ENCODE measurements around the gene TMEM229A. TPM values are rescaled to one million over a fixed set of nuclear protein-coding genes. Genes with fewer than 3 reads are reported as not detected.
A peak's percentile ranks its signal among the peaks of the same experiment; 100 is the strongest.

TMEM229A gene
- total RNA-seq, 1 experiment from 2014 or later = 0.50 TPM

DNA sequence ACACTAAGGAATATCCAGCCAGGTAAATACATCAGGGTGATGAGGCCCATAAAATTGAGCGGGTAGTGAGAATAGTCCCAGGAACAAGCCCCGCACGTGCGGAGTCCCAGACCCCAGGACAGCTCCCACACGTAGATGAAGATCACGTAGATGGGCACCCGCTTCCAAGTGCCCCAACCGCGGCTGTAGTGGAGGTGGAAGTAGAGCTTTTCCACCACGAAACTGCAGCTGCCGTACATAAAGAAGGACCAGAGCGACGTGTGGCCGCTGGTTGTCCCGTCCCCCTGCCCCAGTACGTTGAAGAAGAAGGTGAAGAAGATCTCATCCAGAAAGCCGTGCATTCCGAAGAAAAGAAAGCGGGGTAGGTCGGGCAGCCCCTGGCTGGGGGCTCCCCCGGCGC is 948 bp downstream of the TMEM229A start:
- no peaks in the 10 kb centered on the region; the same call in 1 of the 2 replicates for H3K9me3 ChIP-seq
- Mint-ChIP-seq H3K4me3 (ENCODE audit: unreplicated experiment) (peak overlapping the region; percentile 77), H3K4me1 (ENCODE audit: low read depth, unreplicated experiment) (peaks cover 8% of the 10 kb centered on the region), H3K36me3 (ENCODE audit: insufficient read depth, unreplicated experiment) (no peaks in the 10 kb centered on the region), H3K9me3 (ENCODE audit: unreplicated experiment) (no peaks in the 10 kb centered on the region), H3K27me3 (ENCODE audit: insufficient read depth, unreplicated experiment) (peaks cover 17% of the 10 kb centered on the region), H3K27ac (ENCODE audit: unreplicated experiment) (no peak overlapping the region)
- TF ChIP-seq CTCF (IDR thresholded peaks at IDR 0.05; ENCODE audit: insufficient read depth in 1 of 2, low read depth in 1 of 2, low read length in 1 of 2, severe bottlenecking in 1 of 2, unreplicated experiment in 1 of 2) = no peak
- no TSS peak for BruUV-seq (replicated peaks)
- H3K4me1 ChIP-seq = peaks cover 28% of the 10 kb centered on the region
- CTCF ChIA-PET = interaction anchor here (1.1 kb wide), 1 partner anchor 31 kb away, joined by 3 read pairs; no protein-coding TSS in a partner anchor
- H3K36me3 ChIP-seq (ENCODE audit: control insufficient read depth, insufficient read depth, low read length) = no peaks in the 10 kb centered on the region
- peak overlapping the region; percentile 49 for H3K4me3 ChIP-seq (ENCODE audit: low read depth, low read length)
- intact Hi-C loops (cut with micrococcal nuclease; ENCODE audit: unreplicated experiment) = no loop called here
- no peaks in the 10 kb centered on the region; the same call in 1 of the 2 replicates for H3K27me3 ChIP-seq (replicated peaks; ENCODE audit: control insufficient read depth, insufficient read depth, low read length)
- DNase-seq = no peak
- POLR2A ChIA-PET = no interaction called here

GRCh38 chr7:124031406-124031805 is 1.5 kb downstream of the TMEM229A start:
- Mint-ChIP-seq H3K9me3 (ENCODE audit: unreplicated experiment) (no peaks in the 10 kb centered on the region), H3K4me1 (ENCODE audit: low read depth, unreplicated experiment) (peaks cover 8% of the 10 kb centered on the region), H3K27me3 (ENCODE audit: insufficient read depth, unreplicated experiment) (peaks cover 17% of the 10 kb centered on the region), H3K36me3 (ENCODE audit: insufficient read depth, unreplicated experiment) (no peaks in the 10 kb centered on the region), H3K27ac (ENCODE audit: unreplicated experiment) (no peak overlapping the region), H3K4me3 (ENCODE audit: unreplicated experiment) (peak overlapping the region; percentile 77)
- POLR2A ChIA-PET = no interaction called here
- CTCF ChIA-PET = interaction anchor here (1.1 kb wide), 1 partner anchor 30 kb away, joined by 3 read pairs; no protein-coding TSS in a partner anchor
- DNase-seq = no peak
- H3K4me1 ChIP-seq = peaks cover 28% of the 10 kb centered on the region
- H3K36me3 ChIP-seq (ENCODE audit: control insufficient read depth, insufficient read depth, low read length) = no peaks in the 10 kb centered on the region
- H3K27me3 ChIP-seq (replicated peaks; ENCODE audit: control insufficient read depth, insufficient read depth, low read length) = no peaks in the 10 kb centered on the region; the same call in 1 of the 2 replicates
- no peak overlapping the region for H3K4me3 ChIP-seq (ENCODE audit: low read depth, low read length)
- H3K9me3 ChIP-seq = no peaks in the 10 kb centered on the region; the same call in 1 of the 2 replicates
- no TSS peak for BruUV-seq (replicated peaks)
- intact Hi-C loops (cut with micrococcal nuclease; ENCODE audit: unreplicated experiment) = no loop called here
- no peak for TF ChIP-seq CTCF (IDR thresholded peaks at IDR 0.05; ENCODE audit: insufficient read depth in 1 of 2, low read depth in 1 of 2, low read length in 1 of 2, severe bottlenecking in 1 of 2, unreplicated experiment in 1 of 2)

DNA sequence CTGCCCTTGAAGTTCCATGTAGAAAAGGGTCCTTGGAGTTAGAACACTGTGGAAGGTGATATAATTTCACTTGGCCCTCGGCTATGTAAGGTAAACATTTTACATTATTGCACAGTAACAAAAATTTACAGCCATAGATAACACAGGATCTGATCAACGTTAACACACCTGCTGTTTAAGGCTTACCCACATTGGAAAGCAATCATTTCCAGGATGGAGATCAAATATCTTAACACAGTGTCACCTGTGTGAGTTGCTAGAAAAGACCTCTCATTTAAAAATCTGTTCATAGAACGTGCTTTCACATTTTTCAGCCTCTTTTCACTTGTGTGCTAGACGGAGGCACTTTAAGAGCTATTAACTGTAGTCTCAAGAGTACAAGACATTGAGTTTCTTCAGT is 1.9 kb downstream of the TMEM229A start:
- Histone ChIP-seq H3K27me3 (replicated peaks; ENCODE audit: control insufficient read depth, insufficient read depth, low read length) (no peaks in the 10 kb centered on the region; the same call in 1 of the 2 replicates), H3K4me1 (peaks cover 28% of the 10 kb centered on the region), H3K36me3 (ENCODE audit: control insufficient read depth, insufficient read depth, low read length) (no peaks in the 10 kb centered on the region), H3K4me3 (ENCODE audit: low read depth, low read length) (no peak overlapping the region), H3K9me3 (no peaks in the 10 kb centered on the region)
- peaks cover 8% of the 10 kb centered on the region for H3K4me1 Mint-ChIP-seq (ENCODE audit: low read depth, unreplicated experiment)
- ChIA-PET CTCF (no interaction called here), POLR2A (no interaction called here)
- H3K9me3 Mint-ChIP-seq (ENCODE audit: unreplicated experiment) = no peaks in the 10 kb centered on the region
- no TSS peak for BruUV-seq (replicated peaks)
- intact Hi-C loops (cut with micrococcal nuclease; ENCODE audit: unreplicated experiment) = no loop called here
- no peaks in the 10 kb centered on the region for H3K36me3 Mint-ChIP-seq (ENCODE audit: insufficient read depth, unreplicated experiment)
- H3K27me3 Mint-ChIP-seq (ENCODE audit: insufficient read depth, unreplicated experiment) = peaks cover 17% of the 10 kb centered on the region
- H3K4me3 Mint-ChIP-seq (ENCODE audit: unreplicated experiment) = peak overlapping the region; percentile 77
- DNase-seq = no peak
- H3K27ac Mint-ChIP-seq (ENCODE audit: unreplicated experiment) = no peak overlapping the region
- TF ChIP-seq CTCF (IDR thresholded peaks at IDR 0.05; ENCODE audit: insufficient read depth in 1 of 2, low read depth in 1 of 2, low read length in 1 of 2, severe bottlenecking in 1 of 2, unreplicated experiment in 1 of 2) = no peak
